ENCODE results near the gene APRT. TPM values are rescaled to one million over a fixed set of nuclear protein-coding genes. Genes with fewer than 3 reads are reported as not detected.

Gene APRT
- total and polyA plus RNA-seq, 9 of the 15 experiments (the other 6 are each of a cell fraction or from before 2014, with no cell fraction given) = 41.7 to 409 (median 146) TPM

GRCh38 chr16:88839745-88840599, 28.2 kb upstream of the APRT start:
- 87% methylated on average over 19 of the region's 24 CpGs for WGBS (ENCODE audit: insufficient coverage, low coverage, missing lambda C conversion rate)
- H3K36me3 ChIP-seq (ENCODE audit: control insufficient read depth, insufficient read depth, low read length) = no peaks in the 10 kb centered on the region; the same call in 2 of the 3 replicates
- H3K79me2 ChIP-seq (ENCODE audit: control insufficient read depth, insufficient read depth, low read length) = no peaks in the 10 kb centered on the region
- TF ChIP-seq ZNF263 (CRISPR knock-in tag; IDR thresholded peaks at IDR 0.05; ENCODE audit: borderline replicate concordance) (peak; percentile 43; the same call in 1 of the 2 replicates), ZNF436 (CRISPR knock-in tag; IDR thresholded peaks at IDR 0.05) (peak; percentile 56; the same call in 1 of the 2 replicates), KAT7 (CRISPR knock-in tag; IDR thresholded peaks at IDR 0.05; ENCODE audit: borderline replicate concordance) (no peak), ZFP36 (IDR thresholded peaks at IDR 0.05; ENCODE audit: low read depth, low read length, partially characterized antibody) (peak; percentile 90), ZNF121 (CRISPR knock-in tag; conservative IDR thresholded peaks at IDR 0.05) (no peak), ELF2 (CRISPR knock-in tag; IDR thresholded peaks at IDR 0.05) (no peak)
- no peaks in the 10 kb centered on the region for H3K9me3 ChIP-seq (replicated peaks; ENCODE audit: control insufficient read depth, insufficient read depth, low read depth, low read length)
- no peaks in the 10 kb centered on the region for H4K20me1 ChIP-seq (replicated peaks; ENCODE audit: control insufficient read depth, insufficient read depth, low read length)
- H3K4me2 ChIP-seq (ENCODE audit: insufficient read depth, low read length) = no peak overlapping the region
- CTCF ChIA-PET (ENCODE audit: low intra/inter-chr PET ratio) = no interaction called here
- H3K27me3 ChIP-seq (ENCODE audit: control insufficient read depth in 2 of 2, insufficient read depth in 2 of 2, low read length in 2 of 2) = no peaks in the 10 kb centered on the region
- H2AFZ ChIP-seq (ENCODE audit: low read depth, low read length) = no peak overlapping the region
- no peak for ATAC-seq
- POLR2A ChIA-PET = interaction anchor here (0.5 to 1.0 kb wide), 4 partner anchors 8 to 87 kb away, joined by 3 to 4 read pairs (median 4); no protein-coding TSS in a partner anchor
- in situ Hi-C loops (cut with MboI) (no loop called here), intact Hi-C loops (cut with micrococcal nuclease) (no loop called here)
- DNase-seq (ENCODE audit: extremely low read depth in 1 of 4, low spot score in 3 of 4) = no peak
- BruUV-seq (replicated peaks) = no TSS peak
- peaks cover 0 to 47% of the 10 kb centered on the region in 2 experiments; a peak in 2 of 5 replicates for H3K4me1 ChIP-seq (replicated peaks in 1 of 2; ENCODE audit: control insufficient read depth in 2 of 2, insufficient read depth in 2 of 2, low read length in 2 of 2)
- peak overlapping the region in 1 of 2 experiments; percentile 42; a peak in 1 of 4 replicates for H3K9ac ChIP-seq (ENCODE audit: insufficient read depth in 1 of 2, low read depth in 2 of 2, low read length in 2 of 2)
- H3K9me1 ChIP-seq (ENCODE audit: control insufficient read depth, insufficient read depth, low read length) = no peaks in the 10 kb centered on the region
- no peak for FAIRE-seq
- no peak overlapping the region; the same call in 2 of the 3 replicates for H3K27ac ChIP-seq (ENCODE audit: extremely low read depth, low read depth, low read length)
- H3K4me3 ChIP-seq = no peak overlapping the region
